Measurements from ENCODE around the gene MAB21L3. TPM values are rescaled to one million over a fixed set of nuclear protein-coding genes. Genes with fewer than 3 reads are reported as not detected.

Gene MAB21L3
- total and polyA plus RNA-seq, 12 donors, result 0.03 to 1.8 (median 0.38) TPM; not detected in 8

- Histone ChIP-seq H3K4me1 (replicated peaks in 1 of 2) (no peaks in the 10 kb centered on the region), H3K9me3 (replicated peaks in 1 of 3) (no peaks in the 10 kb centered on the region), H3K4me3 (no peak overlapping the region), H3K27me3 (no peaks in the 10 kb centered on the region), H3K36me3 (replicated peaks in 1 of 2) (peaks cover 0 to 6% of the 10 kb centered on the region in 2 donors), H3K27ac (no peak overlapping the region)
- 73 to 86% (median 81%) methylated on average over 2 of the region's 2 CpGs for WGBS, 4 donors
- TF ChIP-seq CTCF (IDR thresholded peaks at IDR 0.05) (no peak), POLR2A (IDR thresholded peaks at IDR 0.05) (no peak)
- intact Hi-C loops (cut with DNase I), result no loop called here
- DNase-seq, result no peak
These were observed 43.7 kb upstream of the MAB21L3 start for GRCh38 chr1:116067566-116067890.

GRCh38 chr1:116075575-116075974, 35.6 kb upstream of the MAB21L3 start:
- H3K27me3 ChIP-seq, result no peaks in the 10 kb centered on the region
- intact Hi-C loops (cut with DNase I), result no loop called here
- no peak for DNase-seq
- H3K9me3 ChIP-seq (replicated peaks in 1 of 3), result no peaks in the 10 kb centered on the region
- TF ChIP-seq CTCF (IDR thresholded peaks at IDR 0.05) (no peak), POLR2A (IDR thresholded peaks at IDR 0.05) (no peak)
- no peak overlapping the region for H3K4me3 ChIP-seq
- H3K36me3 ChIP-seq (replicated peaks in 1 of 2), result no peaks in the 10 kb centered on the region
- 0 to 3% (median 1%) methylated on average over 1 of the region's 1 CpG for WGBS, 4 donors
- no peaks in the 10 kb centered on the region for H3K4me1 ChIP-seq (replicated peaks in 1 of 2)
- no peak overlapping the region for H3K27ac ChIP-seq

- Histone ChIP-seq H3K9me3 (replicated peaks in 1 of 3) (no peaks in the 10 kb centered on the region), H3K27me3 (no peaks in the 10 kb centered on the region), H3K27ac (no peak overlapping the region), H3K4me3 (no peak overlapping the region), H3K4me1 (replicated peaks in 1 of 2) (no peaks in the 10 kb centered on the region), H3K36me3 (replicated peaks in 1 of 2) (no peaks in the 10 kb centered on the region)
- TF ChIP-seq CTCF (IDR thresholded peaks at IDR 0.05), result no peak
- no peak for TF ChIP-seq POLR2A (IDR thresholded peaks at IDR 0.05)
- DNase-seq, result no peak
- WGBS, 4 donors, result 69 to 78% (median 76%) methylated on average over 4 of the region's 4 CpGs
- intact Hi-C loops (cut with DNase I), result no loop called here
These were observed 35.2 kb upstream of the MAB21L3 start for GRCh38 chr1:116075990-116076389.

GRCh38 chr1:116076831-116077230, 34.4 kb upstream of the MAB21L3 start:
- DNase-seq, result no peak
- H3K27me3 ChIP-seq, result no peaks in the 10 kb centered on the region
- no peaks in the 10 kb centered on the region for H3K9me3 ChIP-seq (replicated peaks in 1 of 3)
- intact Hi-C loops (cut with DNase I), result no loop called here
- H3K4me3 ChIP-seq, result no peak overlapping the region
- no peak overlapping the region for H3K27ac ChIP-seq
- WGBS, 4 donors, result 88 to 94% (median 92%) methylated on average over 3 of the region's 3 CpGs
- no peaks in the 10 kb centered on the region for H3K4me1 ChIP-seq (replicated peaks in 1 of 2)
- TF ChIP-seq CTCF (IDR thresholded peaks at IDR 0.05) (no peak), POLR2A (IDR thresholded peaks at IDR 0.05) (no peak)
- no peaks in the 10 kb centered on the region for H3K36me3 ChIP-seq (replicated peaks in 1 of 2)

Data from adrenal gland (tissue), 12 donors.